ENCODE measurements around the gene ATP9A. TPM values are rescaled to one million over a fixed set of nuclear protein-coding genes. Genes with fewer than 3 reads are reported as not detected.
"Not testable (repeated sequence)": the region's sequence is repeated elsewhere in the genome, so short reads cannot be mapped to it uniquely, and the experiment has no call there.

Gene ATP9A
- total RNA-seq (2022) (7.3 and 16.4 TPM in 2 replicates), Bru-seq, nascent RNA (percentile 53 among the genes with signal in this experiment), BruChase-seq, experiment 1, labeled RNA remaining after a 6-hour chase (percentile 63 among the genes with signal in this experiment), BruChase-seq, experiment 2, labeled RNA remaining after a 2-hour chase (percentile 54 among the genes with signal in this experiment)
- long read RNA-seq, full-length matches to known transcripts = 9 of 12 reads
- long read RNA-seq, partial matches to known transcripts = 1 of 12 reads
- long read RNA-seq, other reads (novel, unspliced or antisense) = 2 of 12 reads

- TF ChIP-seq CTCF (IDR thresholded peaks at IDR 0.05; ENCODE audit: unreplicated experiment) = no peak
- peak; percentile 22 for DNase-seq (ENCODE audit: unreplicated experiment)
- intact Hi-C loops (cut with micrococcal nuclease) = loop anchor here (2.0 to 10.0 kb wide), 2 partner anchors 15 to 133 kb away; no protein-coding TSS in a partner anchor
- Mint-ChIP-seq H3K27me3 (ENCODE audit: insufficient read depth, unreplicated experiment) (no peaks in the 10 kb centered on the region), H3K4me3 (ENCODE audit: unreplicated experiment) (peak within 1 kb of the TSS; percentile 74), H3K36me3 (ENCODE audit: insufficient read depth, unreplicated experiment) (no peaks in the 10 kb centered on the region), H3K9me3 (ENCODE audit: unreplicated experiment) (no peaks in the 10 kb centered on the region), H3K27ac (ENCODE audit: low read depth, unreplicated experiment) (peak within 1 kb of the TSS; percentile 57), H3K4me1 (ENCODE audit: insufficient read depth, unreplicated experiment) (peaks cover 6% of the 10 kb centered on the region)
- POLR2A ChIA-PET = interaction anchor here (0.8 to 2.1 kb wide), 6 partner anchors 12 to 289 kb away, joined by 3 to 10 read pairs (median 4); no protein-coding TSS in a partner anchor
- CTCF ChIA-PET = interaction anchor here (0.7 to 0.8 kb wide), 3 partner anchors 22 to 791 kb away, joined by 3 to 4 read pairs (median 4); no protein-coding TSS in a partner anchor
- BruUV-seq (replicated peaks) = no TSS peak
Measured at GRCh38 chr20:51767867-51768758, at the start of gene ATP9A. ATP9A (minus strand) TSS chr20:51768390; CDS start chr20:51768369, 21 bp downstream.

GRCh38 chr20:51816856-51817255 is 48.7 kb upstream of the ATP9A start:
- H3K4me1 Mint-ChIP-seq (ENCODE audit: insufficient read depth, unreplicated experiment); POLR2A ChIA-PET; H3K4me3 Mint-ChIP-seq (ENCODE audit: unreplicated experiment); intact Hi-C loops (cut with micrococcal nuclease); DNase-seq (ENCODE audit: unreplicated experiment); BruUV-seq (replicated peaks); H3K9me3 Mint-ChIP-seq (ENCODE audit: unreplicated experiment); H3K27ac Mint-ChIP-seq (ENCODE audit: low read depth, unreplicated experiment); H3K36me3 Mint-ChIP-seq (ENCODE audit: insufficient read depth, unreplicated experiment): not testable (repeated sequence)
- CTCF ChIA-PET = interaction anchor here (0.6 to 1.7 kb wide), 3 partner anchors 17 to 376 kb away, joined by 3 to 6 read pairs (median 3); no protein-coding TSS in a partner anchor
- peaks cover 11% of the 10 kb centered on the region for H3K27me3 Mint-ChIP-seq (ENCODE audit: insufficient read depth, unreplicated experiment)

GRCh38 chr20:51815383-51816076 is 47.3 kb upstream of the ATP9A start:
- Mint-ChIP-seq H3K36me3 (ENCODE audit: insufficient read depth, unreplicated experiment) (peaks cover 6% of the 10 kb centered on the region), H3K4me1 (ENCODE audit: insufficient read depth, unreplicated experiment) (peaks cover 4% of the 10 kb centered on the region), H3K27me3 (ENCODE audit: insufficient read depth, unreplicated experiment) (peaks cover 11% of the 10 kb centered on the region), H3K9me3 (ENCODE audit: unreplicated experiment) (no peaks in the 10 kb centered on the region), H3K4me3 (ENCODE audit: unreplicated experiment) (no peak overlapping the region), H3K27ac (ENCODE audit: low read depth, unreplicated experiment) (no peak overlapping the region)
- no TSS peak for BruUV-seq (replicated peaks)
- DNase-seq (ENCODE audit: unreplicated experiment) = no peak
- intact Hi-C loops (cut with micrococcal nuclease) = no loop called here
- TF ChIP-seq CTCF (IDR thresholded peaks at IDR 0.05; ENCODE audit: unreplicated experiment) = no peak
- ChIA-PET CTCF (interaction anchor here (0.6 to 1.7 kb wide), 2 partner anchors 16 to 39 kb away, joined by 3 to 6 read pairs; no protein-coding TSS in a partner anchor), POLR2A (no interaction called here)

GRCh38 chr20:51812861-51813260 is 44.7 kb upstream of the ATP9A start:
- CTCF ChIA-PET = interaction anchor here (1.0 kb wide), 2 partner anchors 10 to 13 kb away, joined by 3 read pairs; no protein-coding TSS in a partner anchor
- Mint-ChIP-seq H3K27me3 (ENCODE audit: insufficient read depth, unreplicated experiment) (no peaks in the 10 kb centered on the region), H3K4me3 (ENCODE audit: unreplicated experiment) (no peak overlapping the region), H3K36me3 (ENCODE audit: insufficient read depth, unreplicated experiment) (peaks cover 6% of the 10 kb centered on the region), H3K4me1 (ENCODE audit: insufficient read depth, unreplicated experiment) (peaks cover 4% of the 10 kb centered on the region), H3K9me3 (ENCODE audit: unreplicated experiment) (no peaks in the 10 kb centered on the region), H3K27ac (ENCODE audit: low read depth, unreplicated experiment) (no peak overlapping the region)
- intact Hi-C loops (cut with micrococcal nuclease) = no loop called here
- no TSS peak for BruUV-seq (replicated peaks)
- TF ChIP-seq CTCF (IDR thresholded peaks at IDR 0.05; ENCODE audit: unreplicated experiment) = no peak
- no peak for DNase-seq (ENCODE audit: unreplicated experiment)
- POLR2A ChIA-PET = interaction anchor here (0.7 to 1.1 kb wide), 2 partner anchors 245 to 270 kb away, joined by 3 to 4 read pairs; no protein-coding TSS in a partner anchor

Data from MCF 10A (cell line).